WI38 (cell line): ENCODE data around the gene THSD7B.
"Not testable (repeated sequence)": the region's sequence is repeated elsewhere in the genome, so short reads cannot be mapped to it uniquely, and the experiment has no call there.

Experiments used
- H3K4me3 ChIP-seq: 2 replicates; pipeline ENCODE4 v1.5.1; 2011; ENCODE audit warnings: low read depth, mild to moderate bottlenecking, control low read depth, low read length
- CTCF ChIP-seq: IDR thresholded peaks from 2 replicates; pipeline ENCODE4 v1.5.1; 2012; ENCODE audit warnings: low read depth, mild to moderate bottlenecking, control low read depth, low read length

THSD7B gene

GRCh38 chr2:137302957-137303356 lies 537.6 kb downstream of the THSD7B start:
- TF ChIP-seq CTCF: no peak
- H3K4me3 ChIP-seq: no peak overlapping the region

GRCh38 chr2:137316075-137316474 lies 550.7 kb downstream of the THSD7B start:
- no peak overlapping the region for H3K4me3 ChIP-seq
- no peak for TF ChIP-seq CTCF

GRCh38 chr2:137321566-137321965 lies 556.2 kb downstream of the THSD7B start:
- no peak overlapping the region for H3K4me3 ChIP-seq
- no peak for TF ChIP-seq CTCF

- not testable (repeated sequence) for H3K4me3 ChIP-seq
These were observed 566.2 kb downstream of the THSD7B start for GRCh38 chr2:137331562-137331961.

GRCh38 chr2:137333386-137334165 lies 568.2 kb downstream of the THSD7B start:
- TF ChIP-seq CTCF: no peak
- H3K4me3 ChIP-seq: no peak overlapping the region

- TF ChIP-seq CTCF: no peak
- no peak overlapping the region for H3K4me3 ChIP-seq
These were observed 570.7 kb downstream of the THSD7B start for GRCh38 chr2:137336067-137336466.

GRCh38 chr2:137339051-137339450 lies 573.7 kb downstream of the THSD7B start:
- no peak overlapping the region for H3K4me3 ChIP-seq
- no peak for TF ChIP-seq CTCF

GRCh38 chr2:137345994-137346393 lies 580.6 kb downstream of the THSD7B start:
- no peak for TF ChIP-seq CTCF
- no peak overlapping the region for H3K4me3 ChIP-seq
